K562 (cell line): Measurements from ENCODE around the gene TNFSF13. TPM values are rescaled to one million over a fixed set of nuclear protein-coding genes. Genes with fewer than 3 reads are reported as not detected.

Experiments
- ATAC-seq: fragments of 200-7000 bp; cut with Tn5 transposase; 3 replicates; pipeline ENCODE4 v1.9.1; 2020; ENCODE audit warnings: moderate library complexity
- BruUV-seq: library from RNA; stranded (reverse); fragments of 400-500 nt; replicated peaks from 2 replicates; lab custom pipeline; 2021; lab: Mats Ljungman, UMichigan
- CTCF ChIA-PET: fragments of 300-600 bp; formaldehyde crosslinking; extraction: SDS; loops from one replicate; lab custom pipeline; 2021; ENCODE audit warnings: low intra/inter-chr PET ratio; lab: Yijun Ruan, JAX
- POLR2A ChIA-PET: fragments of 300-600, 350-650 bp; sonication (Branson Sonifier 250); formaldehyde crosslinking; extraction: SDS; loops from one replicate; lab custom pipeline; 2021; ENCODE audit warnings: antibody characterized with exemption, inconsistent platforms; lab: Yijun Ruan, JAX
- DNase-seq, 4 experiments: peaks; one replicate each; pipeline versions ENCODE4 v3.0.0 to v3.0.0-alpha.2; 2011 to 2018; ENCODE audit warnings: low spot score in 3 of 4, mixed read lengths in 3 of 4; ENCODE audit errors: extremely low read depth in 1 of 4
- FAIRE-seq: peaks from 2 replicates; lab custom pipeline; 2011; peaks lifted over from hg19 to GRCh38; lab: Jason Lieb, UNC
- H2AFZ ChIP-seq: 2 replicates; pipeline ENCODE4 v1.6.0; 2011; ENCODE audit warnings: low read depth, low read length, control low read depth, inconsistent platforms
- H3K27ac ChIP-seq: fragments of 200-600 bp; 3 replicates; pipeline ENCODE4 v1.8.0; 2011; ENCODE audit warnings: low read depth, mild to moderate bottlenecking, control low read depth, inconsistent platforms, low read length, moderate library complexity, mixed read lengths; ENCODE audit errors: extremely low read depth
- H3K27me3 ChIP-seq, 2 experiments: fragments of 300-600 bp in 1 of 2; 2 replicates in 1 of 2; 3 replicates in 1 of 2; pipeline versions ENCODE4 v1.6.0 to v1.8.0; 2011; ENCODE audit warnings: inconsistent platforms in 2 of 2, low read length in 2 of 2, mild to moderate bottlenecking in 1 of 2, mixed read lengths in 1 of 2, moderate library complexity in 1 of 2; ENCODE audit not compliant: control insufficient read depth in 2 of 2, insufficient read depth in 2 of 2
- H3K36me3 ChIP-seq: fragments of 300-600 bp; 3 replicates; pipeline ENCODE4 v1.8.0; 2011; ENCODE audit warnings: mild to moderate bottlenecking, low read length, inconsistent platforms; ENCODE audit not compliant: control insufficient read depth, insufficient read depth
- H3K4me1 ChIP-seq, 2 experiments: fragments of 200-600 bp in 1 of 2; replicated peaks in 1 of 2; 2 replicates in 1 of 2; 3 replicates in 1 of 2; pipeline versions ENCODE4 v1.5.1 to v1.8.0; 2011; ENCODE audit warnings: inconsistent platforms in 2 of 2, low read length in 2 of 2, mild to moderate bottlenecking in 1 of 2, mixed read lengths in 1 of 2, moderate library complexity in 1 of 2; ENCODE audit not compliant: control insufficient read depth in 2 of 2, insufficient read depth in 2 of 2
- H3K4me2 ChIP-seq: 2 replicates; pipeline ENCODE4 v1.6.1; 2011; ENCODE audit warnings: low read length, control low read depth, inconsistent platforms, mixed read lengths; ENCODE audit not compliant: insufficient read depth
- H3K4me3 ChIP-seq: fragments of 200-600 bp; sonication (generic), shearing (Covaris generic); 2 replicates; pipeline ENCODE4 v1.5.1; 2016; ENCODE audit warnings: control low read depth, inconsistent platforms
- H3K79me2 ChIP-seq: fragments of 200-600 bp; 3 replicates; pipeline ENCODE4 v1.8.0; 2011; ENCODE audit warnings: low read length, inconsistent platforms; ENCODE audit not compliant: control insufficient read depth, insufficient read depth
- H3K9ac ChIP-seq, 2 experiments: 2 replicates each; pipeline versions ENCODE4 v1.6.0 to v1.6.1; 2011; ENCODE audit warnings: low read depth in 2 of 2, low read length in 2 of 2, control low read depth in 1 of 2, inconsistent platforms in 1 of 2, mild to moderate bottlenecking in 1 of 2, mixed read lengths in 1 of 2; ENCODE audit not compliant: insufficient read depth in 1 of 2
- H3K9me1 ChIP-seq: one replicate; pipeline ENCODE4 v1.6.0; 2011; ENCODE audit warnings: inconsistent platforms, mild to moderate bottlenecking, low read length, moderate library complexity; ENCODE audit not compliant: control insufficient read depth, insufficient read depth
- H3K9me3 ChIP-seq: replicated peaks from 2 replicates; pipeline ENCODE4 v1.5.1; 2011; ENCODE audit warnings: low read depth, low read length, inconsistent platforms; ENCODE audit not compliant: control insufficient read depth, insufficient read depth
- H4K20me1 ChIP-seq: replicated peaks from 2 replicates; pipeline ENCODE4 v1.6.1; 2011; ENCODE audit warnings: low read length, inconsistent platforms, mixed read lengths; ENCODE audit not compliant: control insufficient read depth, insufficient read depth
- NFIC ChIP-seq: fragments of 450-650 bp; IDR thresholded peaks from 2 replicates; pipeline ENCODE4 v1.6.1; 2017; ENCODE audit warnings: mild to moderate bottlenecking, inconsistent platforms
- NR2C1 ChIP-seq, 2 experiments: fragments of 450-650 bp; IDR thresholded peaks; 2 replicates each; pipeline ENCODE4 v1.6.1; 2017; ENCODE audit warnings: mild to moderate bottlenecking in 2 of 2, antibody characterized with exemption in 1 of 2, inconsistent platforms in 1 of 2, missing compliant biosample characterization in 1 of 2, missing genetic modification characterization in 1 of 2
- WGBS: fragments of 100-300 bp; shearing (Covaris generic); methylation state at CpG from one replicate; pipeline ENCODE4 v1.1.6; 2016; ENCODE audit warnings: low coverage, mixed read lengths; ENCODE audit not compliant: insufficient coverage; ENCODE audit errors: missing lambda C conversion rate; 5-methylcytosine and 5-hydroxymethylcytosine counted together
- in situ Hi-C: fragments of 300-500 bp; cut with MboI; formaldehyde crosslinking; loops from 4 replicates; pipeline ENCODE4 v1.15.0; 2018; ENCODE audit warnings: inconsistent platforms, mixed read lengths
- intact Hi-C: fragments of 100-400 bp; cut with micrococcal nuclease; formaldehyde crosslinking; loops from 2 replicates; pipeline ENCODE4 v1.14.2; 2022
- polyA plus RNA-seq, 8 experiments: library from polyadenylated mRNA; depleted of rRNA in 4 of 8; stranded (reverse) in 5 of 8; unstranded in 3 of 8; fragments of >200 nt; fragmentation: Nextera tagmentation in 2 of 8; fragmentation: Illumina TruSeq in 1 of 8; extraction: Ambion mirVana in 2 of 8; extraction: Trizol in 1 of 8; gene quantifications; 2 replicates each; pipeline versions ENCODE4 v1.2.1 to v1.2.3, GENCODE V29; 2011 to 2014; ENCODE audit warnings: inconsistent platforms in 1 of 8, missing spikeins in 1 of 8
- small RNA-seq: library from RNA; depleted of rRNA; stranded (forward); fragments of <200 nt; gene quantifications from one replicate; pipeline ENCODE3, GENCODE V24; 2014
- total RNA-seq, 7 experiments: library from RNA; depleted of rRNA in 6 of 7; stranded (reverse); fragments of >200 nt in 6 of 7; fragmentation: Illumina TruSeq in 2 of 7; extraction: Trizol in 2 of 7; gene quantifications; 2 replicates each; pipeline versions ENCODE4 v1.2.1 to v1.2.3, GENCODE V29; 2011 to 2021; ENCODE audit warnings: low replicate concordance in 1 of 7

TNFSF13 gene
- total and polyA plus RNA-seq, 9 of the 15 experiments (the other 6 are each of a cell fraction or from before 2014, with no cell fraction given), result 0.04 to 0.51 (median 0.19) TPM; not detected in 1

DNA sequence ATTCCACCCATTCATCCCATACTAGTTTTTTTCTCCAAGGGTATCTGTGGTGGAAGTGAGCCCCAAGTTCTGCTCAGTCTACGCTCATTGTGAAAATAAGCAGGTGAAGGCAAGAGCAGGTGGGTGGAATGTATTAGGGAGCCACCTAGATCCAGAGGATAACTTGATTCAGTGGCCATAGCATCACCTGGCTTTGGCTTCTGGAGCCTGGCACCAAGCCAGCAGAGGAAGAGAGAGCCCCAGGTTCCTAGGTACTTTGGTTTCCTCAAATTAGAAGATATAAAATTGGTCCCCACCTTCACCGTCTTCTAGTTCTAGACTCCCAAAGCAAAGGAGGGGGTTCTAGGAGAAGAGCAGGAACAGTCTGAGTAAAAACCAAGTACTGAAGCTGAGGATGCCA lies 52.1 kb downstream of the TNFSF13 start:
- in situ Hi-C loops (no loop called here), intact Hi-C loops (no loop called here)
- Histone ChIP-seq H3K9ac (no peak overlapping the region), H3K9me1 (peaks cover 6% of the 10 kb centered on the region), H3K4me1 (peaks cover 16 to 22% of the 10 kb centered on the region in 2 experiments; a peak in 3 of 5 replicates), H3K36me3 (peaks cover 27% of the 10 kb centered on the region; the same call in 2 of the 3 replicates), H3K4me2 (no peak overlapping the region), H3K27ac (no peak overlapping the region), H2AFZ (no peak overlapping the region), H3K4me3 (no peak overlapping the region), H3K9me3 (no peaks in the 10 kb centered on the region), H3K27me3 (no peaks in the 10 kb centered on the region), H3K79me2 (peaks cover 51% of the 10 kb centered on the region), H4K20me1 (no peaks in the 10 kb centered on the region; the same call in 1 of the 2 replicates)
- TF ChIP-seq NR2C1 (IDR thresholded peaks at IDR 0.05) (no peak), NR2C1 (tag; IDR thresholded peaks at IDR 0.05) (no peak), NFIC (peak; percentile 83)
- ATAC-seq, result no peak
- CTCF ChIA-PET, result no interaction called here
- no TSS peak for BruUV-seq
- FAIRE-seq, result no peak
- POLR2A ChIA-PET, result no interaction called here
- 87% methylated on average over 2 of the region's 2 CpGs for WGBS
- no peak for DNase-seq

Small RNA genes lying within 50 kb of the gene (small RNA-seq; reads per million reads assigned to genes)
- gene CD68, result 0.11 reads per million
- gene RF00019, result not detected
- not detected for gene SNORA48
- not detected for gene SNORD10

Other genes starting within 250 kb of the TNFSF13 start
Only the 7 nearest of the 31 such genes appear.
- 0.18 and 0.37 TPM in 2 replicates for gene TNFSF12, start 9.7 kb upstream of the TNFSF13 start, total RNA-seq (2014; rRNA removed)
- not detected in 2 replicates for gene TNFSF12, start 9.7 kb upstream of the TNFSF13 start, total RNA-seq (2014; rRNA removed; fragmentation: Illumina TruSeq; extraction: Trizol)
- not detected in 2 replicates for gene TNFSF12, start 9.7 kb upstream of the TNFSF13 start, total RNA-seq (2015; rRNA removed; fragmentation: Illumina TruSeq; extraction: Trizol)
- gene TNFSF12, start 9.7 kb upstream of the TNFSF13 start, total RNA-seq (2021), result 0.56 and 0.82 TPM in 2 replicates
- 0.07 and 0.11 TPM in 2 replicates for gene TNFSF12, start 9.7 kb upstream of the TNFSF13 start, polyA plus RNA-seq (2011; rRNA removed)
- gene TNFSF12, start 9.7 kb upstream of the TNFSF13 start, polyA plus RNA-seq (2014; fragmentation: Illumina TruSeq; extraction: Trizol), result 0.19 and 0.25 TPM in 2 replicates
- gene TNFSF12, start 9.7 kb upstream of the TNFSF13 start, polyA plus RNA-seq (2014; fragmentation: Nextera tagmentation; extraction: Ambion mirVana), result under 1 TPM in 1 of 2 experiments, not detected in 1; 0.03 TPM
- gene TNFSF12, start 9.7 kb upstream of the TNFSF13 start, polyA plus RNA-seq (2014; rRNA removed), result 0.55 and 0.95 TPM in 2 replicates
- gene SENP3, start 3.2 kb downstream of the TNFSF13 start, total RNA-seq (2014; rRNA removed), result 65.3 and 69.1 TPM in 2 replicates
- gene SENP3, start 3.2 kb downstream of the TNFSF13 start, total RNA-seq (2014; rRNA removed; fragmentation: Illumina TruSeq; extraction: Trizol), result 79.3 and 82.7 TPM in 2 replicates
- gene SENP3, start 3.2 kb downstream of the TNFSF13 start, total RNA-seq (2015; rRNA removed; fragmentation: Illumina TruSeq; extraction: Trizol), result 85.7 and 88.2 TPM in 2 replicates
- gene SENP3, start 3.2 kb downstream of the TNFSF13 start, total RNA-seq (2021), result 55.6 and 63.1 TPM in 2 replicates
- 80.5 and 94.1 TPM in 2 replicates for gene SENP3, start 3.2 kb downstream of the TNFSF13 start, polyA plus RNA-seq (2011; rRNA removed)
- gene SENP3, start 3.2 kb downstream of the TNFSF13 start, polyA plus RNA-seq (2014; fragmentation: Illumina TruSeq; extraction: Trizol), result 98.7 and 102 TPM in 2 replicates
- under 1 TPM; 0.63 to 0.73 TPM for gene SENP3, start 3.2 kb downstream of the TNFSF13 start, polyA plus RNA-seq (2014; fragmentation: Nextera tagmentation; extraction: Ambion mirVana)
- 67.3 and 78.8 TPM in 2 replicates for gene SENP3, start 3.2 kb downstream of the TNFSF13 start, polyA plus RNA-seq (2014; rRNA removed)
- 34.6 and 37.2 TPM in 2 replicates for gene CD68, start 20.9 kb downstream of the TNFSF13 start, total RNA-seq (2014; rRNA removed)
- gene CD68, start 20.9 kb downstream of the TNFSF13 start, total RNA-seq (2014; rRNA removed; fragmentation: Illumina TruSeq; extraction: Trizol), result 22.9 and 28.2 TPM in 2 replicates
- gene CD68, start 20.9 kb downstream of the TNFSF13 start, total RNA-seq (2015; rRNA removed; fragmentation: Illumina TruSeq; extraction: Trizol), result 46.4 and 50.9 TPM in 2 replicates
- 30.1 and 34.8 TPM in 2 replicates for gene CD68, start 20.9 kb downstream of the TNFSF13 start, total RNA-seq (2021)
- 31.3 and 65.1 TPM in 2 replicates for gene CD68, start 20.9 kb downstream of the TNFSF13 start, polyA plus RNA-seq (2011; rRNA removed)
- 77.2 and 89.8 TPM in 2 replicates for gene CD68, start 20.9 kb downstream of the TNFSF13 start, polyA plus RNA-seq (2014; fragmentation: Illumina TruSeq; extraction: Trizol)
- 10 to 100 TPM; 37.7 to 85.3 TPM for gene CD68, start 20.9 kb downstream of the TNFSF13 start, polyA plus RNA-seq (2014; fragmentation: Nextera tagmentation; extraction: Ambion mirVana)
- gene CD68, start 20.9 kb downstream of the TNFSF13 start, polyA plus RNA-seq (2014; rRNA removed), result 33.3 and 38.8 TPM in 2 replicates
- 53.5 and 78.9 TPM in 2 replicates for gene MPDU1, start 25.1 kb downstream of the TNFSF13 start, total RNA-seq (2014; rRNA removed)
- 68.3 and 80.2 TPM in 2 replicates for gene MPDU1, start 25.1 kb downstream of the TNFSF13 start, total RNA-seq (2014; rRNA removed; fragmentation: Illumina TruSeq; extraction: Trizol)
- gene MPDU1, start 25.1 kb downstream of the TNFSF13 start, total RNA-seq (2015; rRNA removed; fragmentation: Illumina TruSeq; extraction: Trizol), result 78.5 and 85.0 TPM in 2 replicates
- gene MPDU1, start 25.1 kb downstream of the TNFSF13 start, total RNA-seq (2021), result 55.5 and 63.7 TPM in 2 replicates
- gene MPDU1, start 25.1 kb downstream of the TNFSF13 start, polyA plus RNA-seq (2011; rRNA removed), result 160 and 161 TPM in 2 replicates
- 172 and 179 TPM in 2 replicates for gene MPDU1, start 25.1 kb downstream of the TNFSF13 start, polyA plus RNA-seq (2014; fragmentation: Illumina TruSeq; extraction: Trizol)
- 10 to 100 TPM in 1 of 2 experiments, 1 to 10 TPM in 1; 4.9 to 21.8 TPM for gene MPDU1, start 25.1 kb downstream of the TNFSF13 start, polyA plus RNA-seq (2014; fragmentation: Nextera tagmentation; extraction: Ambion mirVana)
- gene MPDU1, start 25.1 kb downstream of the TNFSF13 start, polyA plus RNA-seq (2014; rRNA removed), result 77.1 and 86.7 TPM in 2 replicates
- 0.23 and 0.24 TPM in 2 replicates for gene SOX15, start 31.3 kb downstream of the TNFSF13 start, total RNA-seq (2014; rRNA removed)
- not detected in 2 replicates for gene SOX15, start 31.3 kb downstream of the TNFSF13 start, total RNA-seq (2014; rRNA removed; fragmentation: Illumina TruSeq; extraction: Trizol)
- not detected in 2 replicates for gene SOX15, start 31.3 kb downstream of the TNFSF13 start, total RNA-seq (2015; rRNA removed; fragmentation: Illumina TruSeq; extraction: Trizol)
- 0.16 TPM in 1 of 2 replicates, not detected in the other for gene SOX15, start 31.3 kb downstream of the TNFSF13 start, total RNA-seq (2021)
- gene SOX15, start 31.3 kb downstream of the TNFSF13 start, polyA plus RNA-seq (2011; rRNA removed), result 0.16 TPM in 1 of 2 replicates, not detected in the other
- gene SOX15, start 31.3 kb downstream of the TNFSF13 start, polyA plus RNA-seq (2014; fragmentation: Illumina TruSeq; extraction: Trizol), result not detected in 2 replicates
- under 1 TPM in 1 of 2 experiments, not detected in 1; 0.07 TPM for gene SOX15, start 31.3 kb downstream of the TNFSF13 start, polyA plus RNA-seq (2014; fragmentation: Nextera tagmentation; extraction: Ambion mirVana)
- 0.33 TPM in 1 of 2 replicates, not detected in the other for gene SOX15, start 31.3 kb downstream of the TNFSF13 start, polyA plus RNA-seq (2014; rRNA removed)
- gene FXR2, start 56.1 kb downstream of the TNFSF13 start, total RNA-seq (2014; rRNA removed), result 26.3 and 38.6 TPM in 2 replicates
- gene FXR2, start 56.1 kb downstream of the TNFSF13 start, total RNA-seq (2014; rRNA removed; fragmentation: Illumina TruSeq; extraction: Trizol), result 20.2 and 21.4 TPM in 2 replicates
- gene FXR2, start 56.1 kb downstream of the TNFSF13 start, total RNA-seq (2015; rRNA removed; fragmentation: Illumina TruSeq; extraction: Trizol), result 22.0 and 22.3 TPM in 2 replicates
- gene FXR2, start 56.1 kb downstream of the TNFSF13 start, total RNA-seq (2021), result 28.3 and 29.9 TPM in 2 replicates
- 24.5 and 35.0 TPM in 2 replicates for gene FXR2, start 56.1 kb downstream of the TNFSF13 start, polyA plus RNA-seq (2011; rRNA removed)
- 41.0 and 49.3 TPM in 2 replicates for gene FXR2, start 56.1 kb downstream of the TNFSF13 start, polyA plus RNA-seq (2014; fragmentation: Illumina TruSeq; extraction: Trizol)
- gene FXR2, start 56.1 kb downstream of the TNFSF13 start, polyA plus RNA-seq (2014; fragmentation: Nextera tagmentation; extraction: Ambion mirVana), result 1 to 10 TPM; 2.0 to 2.2 TPM
- 28.4 and 35.0 TPM in 2 replicates for gene FXR2, start 56.1 kb downstream of the TNFSF13 start, polyA plus RNA-seq (2014; rRNA removed)
- 3.7 and 5.2 TPM in 2 replicates for gene SAT2, start 69.1 kb downstream of the TNFSF13 start, total RNA-seq (2014; rRNA removed)
- 4.6 and 5.3 TPM in 2 replicates for gene SAT2, start 69.1 kb downstream of the TNFSF13 start, total RNA-seq (2014; rRNA removed; fragmentation: Illumina TruSeq; extraction: Trizol)
- gene SAT2, start 69.1 kb downstream of the TNFSF13 start, total RNA-seq (2015; rRNA removed; fragmentation: Illumina TruSeq; extraction: Trizol), result 8.0 and 8.8 TPM in 2 replicates
- gene SAT2, start 69.1 kb downstream of the TNFSF13 start, total RNA-seq (2021), result 6.7 and 7.5 TPM in 2 replicates
- 3.3 and 3.9 TPM in 2 replicates for gene SAT2, start 69.1 kb downstream of the TNFSF13 start, polyA plus RNA-seq (2011; rRNA removed)
- gene SAT2, start 69.1 kb downstream of the TNFSF13 start, polyA plus RNA-seq (2014; fragmentation: Illumina TruSeq; extraction: Trizol), result 4.9 and 5.7 TPM in 2 replicates
- 1 to 10 TPM; 2.0 to 3.6 TPM for gene SAT2, start 69.1 kb downstream of the TNFSF13 start, polyA plus RNA-seq (2014; fragmentation: Nextera tagmentation; extraction: Ambion mirVana)
- 4.9 and 7.0 TPM in 2 replicates for gene SAT2, start 69.1 kb downstream of the TNFSF13 start, polyA plus RNA-seq (2014; rRNA removed)